ENCODE data around the gene MIOX.

MIOX gene

GRCh38 chr22:50469377-50470305 lies 17.0 kb upstream of the MIOX start:
- DNase-seq (ENCODE audit: low read depth, low spot score): peak; percentile 99
- peak overlapping the region; percentile 44 for H3K4me3 ChIP-seq (ENCODE audit: low read length)

GRCh38 chr22:50470491-50470890 lies 16.2 kb upstream of the MIOX start:
- DNase-seq (ENCODE audit: low read depth, low spot score): peak; percentile 49
- H3K4me3 ChIP-seq (ENCODE audit: low read length): peak overlapping the region; percentile 41

GRCh38 chr22:50471197-50471847 lies 15.3 kb upstream of the MIOX start:
- H3K4me3 ChIP-seq (ENCODE audit: low read length): peak overlapping the region; percentile 41
- DNase-seq (ENCODE audit: low read depth, low spot score): no peak

- DNase-seq (ENCODE audit: low read depth, low spot score): no peak
- no peak overlapping the region for H3K4me3 ChIP-seq (ENCODE audit: low read length)
These were observed 14.7 kb upstream of the MIOX start for GRCh38 chr22:50471962-50472361.

GRCh38 chr22:50473088-50473487 lies 13.6 kb upstream of the MIOX start:
- DNase-seq (ENCODE audit: low read depth, low spot score): peak; percentile 54
- peak overlapping the region; percentile 73 for H3K4me3 ChIP-seq (ENCODE audit: low read length)

- H3K4me3 ChIP-seq (ENCODE audit: low read length): peak overlapping the region; percentile 73
- no peak for DNase-seq (ENCODE audit: low read depth, low spot score)
These were observed 12.6 kb upstream of the MIOX start for GRCh38 chr22:50473855-50474671.

GRCh38 chr22:50474710-50475651 lies 11.7 kb upstream of the MIOX start, which contains the start of gene SBF1:
TSS of gene SBF1 (minus strand) at chr22:50475035. CDS start at chr22:50474840, 195 bp downstream.
- H3K4me3 ChIP-seq (ENCODE audit: low read length): peak within 1 kb of the TSS; percentile 73
- peak; percentile 65 for DNase-seq (ENCODE audit: low read depth, low spot score)

GRCh38 chr22:50475652-50476002 lies 11.0 kb upstream of the MIOX start:
- H3K4me3 ChIP-seq (ENCODE audit: low read length): peak overlapping the region; percentile 60; the same call in 1 of the 2 replicates

GRCh38 chr22:50476868-50477267 lies 9.8 kb upstream of the MIOX start:
- no peak for DNase-seq (ENCODE audit: low read depth, low spot score)
- no peak overlapping the region for H3K4me3 ChIP-seq (ENCODE audit: low read length)

More at GRCh38 chr22:50475652-50476002, 11.0 kb upstream of the MIOX start:
- no peak for DNase-seq (ENCODE audit: low read depth, low spot score)

- H3K4me3 ChIP-seq (ENCODE audit: low read length): no peak overlapping the region
These were observed 8.7 kb upstream of the MIOX start for GRCh38 chr22:50477923-50478322.

GRCh38 chr22:50479721-50480120 lies 6.9 kb upstream of the MIOX start:
- DNase-seq (ENCODE audit: low read depth, low spot score): no peak
- no peak overlapping the region for H3K4me3 ChIP-seq (ENCODE audit: low read length)

More at GRCh38 chr22:50477923-50478322, 8.7 kb upstream of the MIOX start:
- no peak for DNase-seq (ENCODE audit: low read depth, low spot score)

GRCh38 chr22:50481045-50481439 lies 5.6 kb upstream of the MIOX start:
- no peak for DNase-seq (ENCODE audit: low read depth, low spot score)
- peak overlapping the region; percentile 47; the same call in 1 of the 2 replicates for H3K4me3 ChIP-seq (ENCODE audit: low read length)

- peak within 1 kb of the TSS; percentile 47 for H3K4me3 ChIP-seq (ENCODE audit: low read length)
- no peak for DNase-seq (ENCODE audit: low read depth, low spot score)
These were observed 5.1 kb upstream of the MIOX start, which contains the start of gene ADM2 for GRCh38 chr22:50481440-50482106. TSS of gene ADM2 (plus strand) at chr22:50481543. CDS start at chr22:50481848, 305 bp downstream.

- no peak for DNase-seq (ENCODE audit: low read depth, low spot score)
- peak overlapping the region; percentile 47 for H3K4me3 ChIP-seq (ENCODE audit: low read length)
These were observed 4.3 kb upstream of the MIOX start for GRCh38 chr22:50482107-50483074.

GRCh38 chr22:50483106-50483505 lies 3.6 kb upstream of the MIOX start:
- no peak for DNase-seq (ENCODE audit: low read depth, low spot score)
- no peak overlapping the region for H3K4me3 ChIP-seq (ENCODE audit: low read length)

GRCh38 chr22:50483556-50483955 lies 3.1 kb upstream of the MIOX start:
- no peak for DNase-seq (ENCODE audit: low read depth, low spot score)
- H3K4me3 ChIP-seq (ENCODE audit: low read length): no peak overlapping the region

Measured in Jurkat, Clone E6-1 (cell line).